Tibial nerve (tissue), 4 donors: ENCODE data around the gene PPP1R3E. TPM values are rescaled to one million over a fixed set of nuclear protein-coding genes. Genes with fewer than 3 reads are reported as not detected.

Experiments used
- DNase-seq, 2 donors: peaks; one replicate each; pipeline ENCODE4 v3.0.0-alpha.2; 2019; ENCODE audit warnings: low spot score in 2 of 2
- H3K27ac ChIP-seq, 4 donors: fragments of 200-600 bp; sonication (generic) in 3 of 4; one replicate each; pipeline ENCODE4 v1.5.1; 2017 to 2019; ENCODE audit warnings: mild to moderate bottlenecking in 1 of 4
- H3K27me3 ChIP-seq, 2 donors: fragments of 200-600 bp; sonication (generic) in 1 of 2; one replicate each; pipeline versions ENCODE4 v1.5.1 to v1.6.0; 2017 to 2019
- H3K36me3 ChIP-seq, 3 donors: fragments of 200-600 bp; sonication (generic); one replicate each; pipeline ENCODE4 v1.5.1; 2018 to 2019
- H3K4me1 ChIP-seq, 4 donors: fragments of 200-600 bp; sonication (generic) in 3 of 4; one replicate each; pipeline ENCODE4 v1.5.1; 2017 to 2019
- H3K4me3 ChIP-seq, 4 donors: fragments of 200-600 bp; sonication (generic) in 3 of 4; one replicate each; pipeline ENCODE4 v1.5.1; 2017 to 2019; ENCODE audit warnings: mild to moderate bottlenecking in 1 of 4, moderate library complexity in 1 of 4
- H3K9me3 ChIP-seq, 4 donors: fragments of 200-600 bp; sonication (generic) in 3 of 4; one replicate each; pipeline ENCODE4 v1.5.1; 2017 to 2019
- EP300 ChIP-seq, 2 donors: sonication (generic); formaldehyde crosslinking; IDR thresholded peaks; one replicate each; pipeline ENCODE4 v1.6.1; 2017; ENCODE audit warnings: antibody characterized with exemption in 2 of 2, mild to moderate bottlenecking in 1 of 2
- POLR2A ChIP-seq, 2 donors: fragments of 450-650 bp; IDR thresholded peaks; one replicate each; pipeline ENCODE4 v1.6.1; 2017; ENCODE audit warnings: antibody characterized with exemption in 2 of 2, mild to moderate bottlenecking in 2 of 2, moderate library complexity in 2 of 2
- WGBS, 2 donors: methylation state at CpG; one replicate each; pipeline ENCODE4 v1.1.5; 2018; 5-methylcytosine and 5-hydroxymethylcytosine counted together
- total RNA-seq, 4 donors: library from RNA; depleted of rRNA; stranded (reverse); fragments of >200 nt; gene quantifications; one replicate each; pipeline ENCODE4 v1.1.0, GENCODE V29; 2016
- TF ChIP-seq, protein P1 (sequence below), 5 experiments: fragments of 200-600 bp in 3 of 5; fragments of 450-650 bp in 2 of 5; sonication (generic) in 3 of 5; IDR thresholded peaks; one replicate each; pipeline ENCODE4 v1.5.1; 2016 to 2019; ENCODE audit warnings: antibody characterized with exemption in 5 of 5, mild to moderate bottlenecking in 3 of 5, moderate library complexity in 2 of 5

Gene PPP1R3E
- total RNA-seq, 4 donors from 2014 or later: 15.0 to 29.1 (median 19.2) TPM

DNA sequence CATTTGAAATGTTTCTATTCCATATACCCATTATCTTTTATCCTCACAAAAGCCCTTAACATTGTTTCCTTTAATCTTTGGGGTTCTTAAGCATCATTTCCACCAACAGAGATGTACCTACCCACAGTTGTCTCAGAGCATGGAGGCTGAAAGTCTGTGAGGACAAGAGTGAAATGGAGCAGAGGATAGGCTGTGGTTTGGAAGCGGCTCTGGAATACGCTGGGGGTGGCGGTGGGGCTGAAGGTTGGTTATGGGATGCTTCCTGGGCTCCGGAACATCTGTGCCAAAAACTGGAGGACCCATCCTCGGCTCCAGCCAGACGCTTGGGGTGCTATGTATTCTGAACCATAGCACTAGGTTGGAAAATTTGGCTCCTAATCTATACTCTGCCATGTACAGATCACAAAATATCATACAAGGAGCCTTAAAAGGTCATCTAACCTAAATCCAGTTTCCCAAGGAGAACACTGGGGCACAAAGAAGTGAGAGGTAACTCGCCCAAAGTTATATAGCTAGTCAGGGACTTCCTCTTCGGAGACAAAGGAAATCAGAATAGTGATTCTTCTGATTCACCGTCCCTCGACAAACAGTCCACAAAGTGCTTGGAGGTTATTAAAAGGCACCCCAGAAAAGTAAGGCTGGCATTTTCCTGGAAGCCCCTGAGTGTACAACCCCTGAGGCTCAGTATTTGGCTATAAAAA lies 2.5 kb downstream of the PPP1R3E start:
- Histone ChIP-seq H3K4me3 (peak overlapping the region; percentile 59 to 95 (median 65)), H3K9me3 (no peaks in the 10 kb centered on the region), H3K27me3 (no peaks in the 10 kb centered on the region), H3K36me3 (peaks cover 0 to 26% (median 0%) of the 10 kb centered on the region in 3 donors), H3K27ac (peak overlapping the region; percentile 97 to 100 (median 98)), H3K4me1 (peaks cover 0 to 45% (median 20%) of the 10 kb centered on the region in 4 donors)
- TF ChIP-seq POLR2A (IDR thresholded peaks at IDR 0.05) (no peak), EP300 (IDR thresholded peaks at IDR 0.05) (no peak)
- TF ChIP-seq, protein P1, sequence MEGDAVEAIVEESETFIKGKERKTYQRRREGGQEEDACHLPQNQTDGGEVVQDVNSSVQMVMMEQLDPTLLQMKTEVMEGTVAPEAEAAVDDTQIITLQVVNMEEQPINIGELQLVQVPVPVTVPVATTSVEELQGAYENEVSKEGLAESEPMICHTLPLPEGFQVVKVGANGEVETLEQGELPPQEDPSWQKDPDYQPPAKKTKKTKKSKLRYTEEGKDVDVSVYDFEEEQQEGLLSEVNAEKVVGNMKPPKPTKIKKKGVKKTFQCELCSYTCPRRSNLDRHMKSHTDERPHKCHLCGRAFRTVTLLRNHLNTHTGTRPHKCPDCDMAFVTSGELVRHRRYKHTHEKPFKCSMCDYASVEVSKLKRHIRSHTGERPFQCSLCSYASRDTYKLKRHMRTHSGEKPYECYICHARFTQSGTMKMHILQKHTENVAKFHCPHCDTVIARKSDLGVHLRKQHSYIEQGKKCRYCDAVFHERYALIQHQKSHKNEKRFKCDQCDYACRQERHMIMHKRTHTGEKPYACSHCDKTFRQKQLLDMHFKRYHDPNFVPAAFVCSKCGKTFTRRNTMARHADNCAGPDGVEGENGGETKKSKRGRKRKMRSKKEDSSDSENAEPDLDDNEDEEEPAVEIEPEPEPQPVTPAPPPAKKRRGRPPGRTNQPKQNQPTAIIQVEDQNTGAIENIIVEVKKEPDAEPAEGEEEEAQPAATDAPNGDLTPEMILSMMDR (IDR thresholded peaks at IDR 0.05): no peak
- no peak for DNase-seq
- WGBS, 2 donors: 63 to 65% methylated on average over 10 of the region's 10 CpGs

DNA sequence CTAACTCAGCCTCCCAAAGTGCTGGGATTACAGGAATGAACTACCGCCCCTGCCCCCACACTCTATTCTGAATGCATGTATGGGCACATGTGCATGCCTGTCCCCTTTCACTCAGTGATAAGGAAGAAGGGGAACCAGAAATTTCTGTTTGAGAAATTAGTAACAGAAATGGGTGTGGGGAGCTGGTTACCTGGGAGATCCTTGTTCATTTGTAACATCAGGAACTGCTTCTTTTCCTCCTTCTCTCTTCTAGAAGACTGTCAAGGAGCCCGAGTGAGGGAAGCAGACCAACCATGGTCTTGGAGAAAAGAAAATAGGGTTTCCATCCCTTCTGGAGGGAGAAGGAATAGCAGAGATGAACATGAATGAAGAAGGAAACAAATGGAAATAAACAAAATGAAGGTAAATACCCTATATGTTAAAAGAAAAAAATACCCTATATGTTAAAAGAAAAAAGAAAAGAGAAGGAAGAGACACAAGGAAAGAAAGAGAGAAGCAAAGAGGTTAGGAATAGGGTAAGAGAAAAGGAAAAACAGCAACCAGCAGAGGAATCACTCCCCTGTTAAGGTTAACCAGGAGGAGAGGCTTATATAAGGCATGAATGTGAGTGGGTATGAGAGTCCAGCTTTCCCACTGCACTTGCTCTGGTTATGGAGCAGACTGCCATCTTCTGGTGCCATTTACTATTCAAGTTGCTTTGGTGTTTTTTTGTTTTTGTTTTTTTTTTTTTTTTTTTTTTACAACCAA lies 3.3 kb downstream of the PPP1R3E start:
- DNase-seq: no peak
- Histone ChIP-seq H3K27ac (peak overlapping the region in 3 of 4 donors; percentile 24 to 100 (median 97)), H3K4me1 (peaks cover 0 to 52% (median 24%) of the 10 kb centered on the region in 4 donors), H3K4me3 (no peak overlapping the region), H3K36me3 (peaks cover 0 to 26% (median 0%) of the 10 kb centered on the region in 3 donors), H3K27me3 (no peaks in the 10 kb centered on the region), H3K9me3 (no peaks in the 10 kb centered on the region)
- WGBS, 2 donors: 72 to 87% methylated on average over 2 of the region's 2 CpGs
- TF ChIP-seq, protein P1 (IDR thresholded peaks at IDR 0.05): peak in 2 of 5 experiments; percentile 13 to 17
- no peak for TF ChIP-seq POLR2A (IDR thresholded peaks at IDR 0.05)

DNA sequence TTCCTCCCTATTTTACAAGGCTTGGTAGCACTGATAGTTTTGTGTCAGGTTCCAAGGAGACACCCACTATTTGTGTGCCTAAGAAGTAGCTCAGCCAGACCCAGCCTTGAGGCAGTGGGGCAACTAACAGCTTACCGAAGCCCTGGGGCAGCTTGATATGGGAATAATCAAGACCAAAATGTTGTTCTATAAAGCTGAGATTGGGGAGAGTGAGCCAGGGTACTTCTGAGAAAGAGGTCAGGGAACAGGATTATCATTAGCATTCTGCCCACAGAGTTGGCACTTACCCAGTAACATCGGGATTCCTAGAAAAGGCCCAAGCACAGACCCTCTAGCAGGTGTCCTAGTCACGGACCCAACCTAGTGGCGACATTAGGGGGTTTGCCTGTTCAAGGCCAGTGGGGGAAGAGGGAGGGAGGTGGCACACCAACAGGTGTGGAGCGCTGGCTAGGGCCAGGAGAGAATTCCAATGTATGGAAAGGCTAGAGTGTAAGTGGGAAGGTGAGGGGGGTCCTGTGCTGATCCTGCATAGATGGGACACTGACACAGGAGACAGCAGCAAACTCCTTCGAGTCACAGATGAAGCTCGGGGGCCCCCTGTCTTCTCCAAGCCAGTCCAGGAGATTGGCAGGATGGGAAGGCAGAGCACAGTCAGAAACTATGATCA lies 4.9 kb downstream of the PPP1R3E start:
- H3K27ac ChIP-seq: peak overlapping the region in 2 of 4 donors; percentile 97 to 100
- DNase-seq: no peak

DNA sequence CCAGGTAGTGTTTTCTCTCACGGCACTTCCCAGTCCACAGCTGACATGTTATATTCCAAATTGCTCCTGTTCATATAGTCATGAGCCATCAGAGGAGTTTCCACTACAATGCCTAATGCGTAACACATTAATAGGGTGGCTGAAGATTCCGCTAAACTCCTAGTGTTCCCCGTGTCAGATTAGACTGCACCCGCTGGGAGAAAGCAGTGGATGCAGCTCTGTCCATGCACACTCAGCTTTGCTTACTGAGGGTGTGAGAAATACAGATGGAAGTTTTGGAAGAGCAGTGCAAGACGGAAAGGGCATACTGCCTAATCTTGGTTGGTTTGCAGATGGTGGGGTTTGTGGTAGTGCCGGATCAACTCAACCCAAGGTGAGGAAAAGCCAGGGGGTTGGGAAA lies 5.6 kb downstream of the PPP1R3E start:
- peak overlapping the region in 2 of 4 donors; percentile 27 to 30 for H3K27ac ChIP-seq
- peaks cover 0 to 47% (median 23%) of the 10 kb centered on the region in 4 donors for H3K4me1 ChIP-seq
- H3K9me3 ChIP-seq: no peaks in the 10 kb centered on the region
- TF ChIP-seq, protein P1 (IDR thresholded peaks at IDR 0.05): no peak
- TF ChIP-seq EP300 (IDR thresholded peaks at IDR 0.05): no peak
- TF ChIP-seq POLR2A (IDR thresholded peaks at IDR 0.05): no peak
- no peak for DNase-seq
- no peak overlapping the region for H3K4me3 ChIP-seq
- peaks cover 0 to 26% (median 0%) of the 10 kb centered on the region in 3 donors for H3K36me3 ChIP-seq
- 87 to 89% methylated on average over 7 of the region's 7 CpGs for WGBS, 2 donors
- H3K27me3 ChIP-seq: no peaks in the 10 kb centered on the region

More for the DNA sequence above, 4.9 kb downstream of the PPP1R3E start:
- TF ChIP-seq EP300 (IDR thresholded peaks at IDR 0.05) (no peak), POLR2A (IDR thresholded peaks at IDR 0.05) (no peak)
- TF ChIP-seq, protein P1 (IDR thresholded peaks at IDR 0.05): no peak
- Histone ChIP-seq H3K27me3 (no peaks in the 10 kb centered on the region), H3K36me3 (peaks cover 0 to 26% (median 0%) of the 10 kb centered on the region in 3 donors), H3K4me3 (no peak overlapping the region), H3K9me3 (no peaks in the 10 kb centered on the region), H3K4me1 (peaks cover 0 to 50% (median 23%) of the 10 kb centered on the region in 4 donors)
- WGBS, 2 donors: 83 to 89% methylated on average over 7 of the region's 7 CpGs
